Keratinocyte (primary cell): ENCODE results near the gene DYNLT2. TPM values are rescaled to one million over a fixed set of nuclear protein-coding genes. Genes with fewer than 3 reads are reported as not detected.
"Not testable (repeated sequence)": the region's sequence is repeated elsewhere in the genome, so short reads cannot be mapped to it uniquely, and the experiment has no call there.

Source experiments
- DNase-seq: peaks from one replicate; pipeline ENCODE4 v3.0.0-alpha.2; 2011; ENCODE audit warnings: low read depth, missing footprints, low spot score
- FAIRE-seq: peaks from 2 replicates; lab custom pipeline; 2011; peaks lifted over from hg19 to GRCh38; lab: Jason Lieb, UNC
- H2AFZ ChIP-seq: 2 replicates; pipeline ENCODE4 v1.6.0; 2012; ENCODE audit warnings: low read length, control low read depth, inconsistent platforms; ENCODE audit not compliant: control insufficient read depth
- H3K27ac ChIP-seq: 2 replicates; pipeline ENCODE4 v1.5.1; 2011; ENCODE audit warnings: low read length; ENCODE audit not compliant: control insufficient read depth, insufficient read depth
- H3K27me3 ChIP-seq: 3 replicates; pipeline ENCODE4 v1.6.0; 2011; ENCODE audit warnings: low read length; ENCODE audit not compliant: control insufficient read depth, insufficient read depth; ENCODE audit errors: extremely low read depth
- H3K36me3 ChIP-seq, 2 experiments: 2 replicates in 1 of 2; 3 replicates in 1 of 2; pipeline ENCODE4 v1.5.1; 2011; ENCODE audit warnings: low read length in 2 of 2, mild to moderate bottlenecking in 1 of 2; ENCODE audit not compliant: control insufficient read depth in 2 of 2, insufficient read depth in 2 of 2; ENCODE audit errors: extremely low read depth in 1 of 2
- H3K4me1 ChIP-seq: 3 replicates; pipeline ENCODE4 v1.5.1; 2011; ENCODE audit warnings: low read length; ENCODE audit not compliant: control insufficient read depth, insufficient read depth; ENCODE audit errors: extremely low read depth
- H3K4me2 ChIP-seq: 3 replicates; pipeline ENCODE4 v1.6.0; 2011; ENCODE audit warnings: low read depth, low read length; ENCODE audit not compliant: control insufficient read depth, insufficient read depth; ENCODE audit errors: extremely low read depth
- H3K4me3 ChIP-seq, 3 experiments: fragments of 200-600 bp in 1 of 3; sonication (generic) in 1 of 3; 2 replicates in 2 of 3; 3 replicates in 1 of 3; pipeline ENCODE4 v1.5.1; 2011 to 2016; ENCODE audit warnings: low read length in 3 of 3, mild to moderate bottlenecking in 3 of 3, control low read depth in 2 of 3, inconsistent platforms in 1 of 3, low read depth in 1 of 3, mixed read lengths in 1 of 3, mixed run types in 1 of 3, moderate library complexity in 1 of 3; ENCODE audit not compliant: control insufficient read depth in 2 of 3, insufficient read depth in 2 of 3; ENCODE audit errors: extremely low read depth in 1 of 3
- H3K79me2 ChIP-seq: 2 replicates; pipeline ENCODE4 v1.6.0; 2012; ENCODE audit warnings: low read length; ENCODE audit not compliant: control insufficient read depth, insufficient read depth
- H3K9ac ChIP-seq: 3 replicates; pipeline ENCODE4 v1.6.0; 2011; ENCODE audit warnings: low read length; ENCODE audit not compliant: control insufficient read depth, insufficient read depth; ENCODE audit errors: extremely low read depth
- H3K9me1 ChIP-seq: 3 replicates; pipeline ENCODE4 v1.6.0; 2011; ENCODE audit warnings: low read length; ENCODE audit not compliant: control insufficient read depth, insufficient read depth; ENCODE audit errors: extremely low read depth
- H3K9me3 ChIP-seq: 2 replicates; pipeline ENCODE4 v1.5.1; 2012; ENCODE audit warnings: low read depth, low read length; ENCODE audit not compliant: control insufficient read depth
- H4K20me1 ChIP-seq: 3 replicates; pipeline ENCODE4 v1.6.0; 2011; ENCODE audit warnings: low read length; ENCODE audit not compliant: control insufficient read depth, insufficient read depth; ENCODE audit errors: extremely low read depth
- CTCF ChIP-seq, 3 experiments: IDR thresholded peaks in 1 of 3; conservative IDR thresholded peaks in 1 of 3; optimal IDR thresholded peaks in 1 of 3; 2 replicates in 2 of 3; 3 replicates in 1 of 3; pipeline versions ENCODE3 to v1.5.1; 2011; ENCODE audit warnings: low read length in 3 of 3, mild to moderate bottlenecking in 3 of 3, moderate library complexity in 2 of 3, control low read depth in 1 of 3, inconsistent platforms in 1 of 3; ENCODE audit not compliant: insufficient read depth in 2 of 3; ENCODE audit errors: extremely low read depth in 1 of 3
- EZH2 ChIP-seq: IDR thresholded peaks from one replicate; pipeline ENCODE4 v1.6.1; 2012; ENCODE audit warnings: inconsistent platforms, mild to moderate bottlenecking, low read length, moderate library complexity
- dilution Hi-C: fragments of 300-500 bp; cut with MboI; formaldehyde crosslinking; loops from one replicate; pipeline ENCODE4 v1.7.0; 2020; ENCODE audit warnings: low sequenced_read_pairs; ENCODE audit not compliant: extremely low pct_ligation_motif_present
- polyA plus RNA-seq, 5 experiments: library from polyadenylated mRNA; depleted of rRNA in 3 of 5; stranded (reverse) in 3 of 5; stranded (forward) in 1 of 5; unstranded in 1 of 5; fragments of >200 nt; gene quantifications; 1 replicate in 1 of 5; 2 replicates in 3 of 5; 3 replicates in 1 of 5; pipeline versions ENCODE4 v1.2.1 to v1.2.3, GENCODE V29; 2011 to 2012; ENCODE audit warnings: missing spikeins in 2 of 5, low read depth in 1 of 5, low replicate concordance in 1 of 5

DYNLT2 gene
- polyA plus RNA-seq, 1 donor (not counting 4 experiments of a cell fraction or from before 2014, with no cell fraction given), result 0.58 TPM

GRCh38 chr6:169766921-169767736 is 15.8 kb upstream of the DYNLT2 start:
- H3K4me3 ChIP-seq, result no peak overlapping the region
- H3K4me1 ChIP-seq, result no peaks in the 10 kb centered on the region
- no peak overlapping the region for H3K9ac ChIP-seq
- peaks cover 18% of the 10 kb centered on the region in 2 experiments for H3K36me3 ChIP-seq
- no peak overlapping the region for H3K27ac ChIP-seq
- no peaks in the 10 kb centered on the region for H3K9me1 ChIP-seq
- TF ChIP-seq CTCF (optimal IDR thresholded peaks at IDR 0.05 in 1 of 3, IDR thresholded peaks at IDR 0.05 in 1 of 3, conservative IDR thresholded peaks at IDR 0.05 in 1 of 3; ENCODE audit: extremely low read depth in 1 of 3, insufficient read depth in 2 of 3, low read length in 3 of 3) (no peak), EZH2 (no peak)
- DNase-seq, result no peak
- no peak for FAIRE-seq
- H3K9me3 ChIP-seq, result no peaks in the 10 kb centered on the region
- dilution Hi-C loops, result no loop called here
- no peak overlapping the region for H2AFZ ChIP-seq
- no peaks in the 10 kb centered on the region for H4K20me1 ChIP-seq
- no peaks in the 10 kb centered on the region for H3K79me2 ChIP-seq
- H3K4me2 ChIP-seq, result no peak overlapping the region
- no peaks in the 10 kb centered on the region for H3K27me3 ChIP-seq

GRCh38 chr6:169766232-169766631 is 14.9 kb upstream of the DYNLT2 start:
- no peak overlapping the region for H2AFZ ChIP-seq
- no peaks in the 10 kb centered on the region for H3K79me2 ChIP-seq
- H3K9me3 ChIP-seq, result no peaks in the 10 kb centered on the region
- H3K9me1 ChIP-seq, result no peaks in the 10 kb centered on the region
- no peak overlapping the region for H3K27ac ChIP-seq
- no peak overlapping the region for H3K4me2 ChIP-seq
- DNase-seq (no peak), FAIRE-seq (no peak)
- no peaks in the 10 kb centered on the region for H4K20me1 ChIP-seq
- H3K9ac ChIP-seq, result no peak overlapping the region
- H3K27me3 ChIP-seq, result no peaks in the 10 kb centered on the region
- TF ChIP-seq EZH2 (no peak), CTCF (optimal IDR thresholded peaks at IDR 0.05 in 1 of 3, IDR thresholded peaks at IDR 0.05 in 1 of 3, conservative IDR thresholded peaks at IDR 0.05 in 1 of 3; ENCODE audit: extremely low read depth in 1 of 3, insufficient read depth in 2 of 3, low read length in 3 of 3) (no peak)
- no peaks in the 10 kb centered on the region for H3K4me1 ChIP-seq
- dilution Hi-C loops, result no loop called here
- no peak overlapping the region for H3K4me3 ChIP-seq
- peaks cover 16 to 22% of the 10 kb centered on the region in 2 experiments for H3K36me3 ChIP-seq

DNA sequence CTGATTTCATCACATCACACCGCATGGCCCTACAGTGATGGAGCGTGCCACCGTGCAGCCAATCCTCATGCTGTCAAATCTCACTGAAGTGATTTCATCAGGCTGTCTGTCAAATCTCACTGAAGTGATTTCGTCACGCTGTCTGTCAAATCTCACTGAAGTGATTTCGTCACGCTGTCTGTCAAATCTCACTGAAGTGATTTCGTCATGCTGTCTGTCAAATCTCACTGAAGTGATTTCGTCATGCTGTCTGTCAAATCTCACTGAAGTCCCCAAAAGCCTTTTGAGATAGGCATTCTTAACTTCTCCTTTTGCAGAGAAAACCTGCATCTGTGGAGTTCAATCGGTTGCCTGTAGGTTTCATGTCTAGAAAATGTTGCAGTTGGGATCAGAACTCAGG is 14.4 kb upstream of the DYNLT2 start:
- peak; percentile 29 for FAIRE-seq
- H3K9me1 ChIP-seq, H3K4me2 ChIP-seq, H3K4me1 ChIP-seq, H4K20me1 ChIP-seq, dilution Hi-C loops, H3K27ac ChIP-seq, H3K27me3 ChIP-seq, H3K9ac ChIP-seq, H3K9me3 ChIP-seq, H2AFZ ChIP-seq, DNase-seq, H3K4me3 ChIP-seq, H3K79me2 ChIP-seq: not testable (repeated sequence)
- H3K36me3 ChIP-seq, result peaks cover 16 to 26% of the 10 kb centered on the region in 2 experiments
